IMR-90 (cell line): ENCODE results near the gene HOXB7. TPM values are rescaled to one million over a fixed set of nuclear protein-coding genes. Genes with fewer than 3 reads are reported as not detected.

Experiments used
- ATAC-seq: fragments of 200-7000 bp; cut with Tn5 transposase; 2 replicates; pipeline ENCODE4 v1.9.1; 2020; ENCODE audit warnings: low read depth, mild to moderate bottlenecking, moderate library complexity
- BruUV-seq: library from RNA; stranded (reverse); fragments of 400-500 nt; replicated peaks from 2 replicates; lab custom pipeline; 2021; lab: Mats Ljungman, UMichigan
- CTCF ChIA-PET: fragments of 300-600 bp; formaldehyde crosslinking; extraction: SDS; loops from one replicate; lab custom pipeline; 2021; ENCODE audit warnings: antibody characterized with exemption; lab: Yijun Ruan, JAX
- POLR2A ChIA-PET: fragments of 300-600 bp; sonication (Branson Sonifier 250); formaldehyde crosslinking; loops from one replicate; lab custom pipeline; 2022; ENCODE audit warnings: antibody characterized with exemption; ENCODE audit not compliant: unreplicated experiment; lab: Charles Lee
- DNase-seq: peaks from one replicate; pipeline ENCODE4 v3.0.0; 2013
- H2AFZ ChIP-seq: replicated peaks from 2 replicates; pipeline ENCODE3; 2013; ENCODE audit warnings: low read length, mild to moderate bottlenecking; ENCODE audit not compliant: poor library complexity
- H2AK5ac ChIP-seq: 2 replicates; pipeline ENCODE4 v1.6.1; 2013; ENCODE audit warnings: low read depth, low read length, inconsistent platforms
- H2AK9ac ChIP-seq: replicated peaks from 2 replicates; pipeline ENCODE3; 2013; ENCODE audit warnings: mild to moderate bottlenecking, low read depth, low read length, moderate library complexity; ENCODE audit not compliant: poor library complexity
- H2BK120ac ChIP-seq: 2 replicates; pipeline ENCODE4 v1.6.1; 2013; ENCODE audit warnings: low read depth, low read length, inconsistent platforms
- H2BK15ac ChIP-seq: 3 replicates; pipeline ENCODE4 v1.6.1; 2013; ENCODE audit warnings: low read depth, low read length, inconsistent platforms
- H2BK20ac ChIP-seq: 2 replicates; pipeline ENCODE4 v1.6.1; 2013; ENCODE audit warnings: low read depth, mild to moderate bottlenecking, inconsistent platforms, low read length, moderate library complexity
- H2BK5ac ChIP-seq: 2 replicates; pipeline ENCODE4 v1.6.1; 2013; ENCODE audit warnings: mild to moderate bottlenecking, low read depth, low read length, inconsistent platforms; ENCODE audit not compliant: poor library complexity, severe bottlenecking
- H3K14ac ChIP-seq: replicated peaks from 2 replicates; pipeline ENCODE4 v1.6.1; 2013; ENCODE audit warnings: low read depth, low read length, inconsistent platforms
- H3K18ac ChIP-seq: 2 replicates; pipeline ENCODE4 v1.6.1; 2013; ENCODE audit warnings: low read depth, low read length, control low read depth
- H3K23ac ChIP-seq: 2 replicates; pipeline ENCODE4 v1.6.1; 2013; ENCODE audit warnings: low read depth, low read length, inconsistent platforms
- H3K27ac ChIP-seq: 2 replicates; pipeline ENCODE4 v1.5.1; 2013; ENCODE audit warnings: mild to moderate bottlenecking, control low read depth, low read length; ENCODE audit not compliant: insufficient read depth
- H3K27me3 ChIP-seq: 2 replicates; pipeline ENCODE4 v1.6.1; 2013; ENCODE audit warnings: low read length; ENCODE audit not compliant: control insufficient read depth, insufficient read depth
- H3K36me3 ChIP-seq: 2 replicates; pipeline ENCODE4 v1.6.1; 2013; ENCODE audit warnings: low read length, mixed read lengths; ENCODE audit not compliant: control insufficient read depth, insufficient read depth
- H3K4ac ChIP-seq: 2 replicates; pipeline ENCODE4 v1.6.1; 2013; ENCODE audit warnings: low read depth, low read length, inconsistent platforms
- H3K4me1 ChIP-seq: 2 replicates; pipeline ENCODE4 v1.6.1; 2013; ENCODE audit warnings: low read length, mixed read lengths; ENCODE audit not compliant: control insufficient read depth, insufficient read depth
- H3K4me2 ChIP-seq: 2 replicates; pipeline ENCODE4 v1.6.1; 2013; ENCODE audit warnings: low read depth, mild to moderate bottlenecking, control low read depth, low read length, moderate library complexity
- H3K4me3 ChIP-seq: 2 replicates; pipeline ENCODE4 v1.5.1; 2013; ENCODE audit warnings: low read depth, mild to moderate bottlenecking, control low read depth, low read length, moderate library complexity; ENCODE audit not compliant: insufficient read depth
- H3K56ac ChIP-seq: 2 replicates; pipeline ENCODE4 v1.6.1; 2013; ENCODE audit warnings: low read length, inconsistent platforms; ENCODE audit not compliant: insufficient read depth; ENCODE audit errors: extremely low read depth
- H3K79me1 ChIP-seq, 2 experiments: 2 replicates each; pipeline ENCODE4 v1.6.1; 2013; ENCODE audit warnings: low read length in 2 of 2, inconsistent platforms in 1 of 2, low read depth in 1 of 2
- H3K9ac ChIP-seq: 2 replicates; pipeline ENCODE4 v1.6.1; 2013; ENCODE audit warnings: low read depth, low read length, control low read depth
- H3K9me1 ChIP-seq: 2 replicates; pipeline ENCODE4 v1.6.1; 2013; ENCODE audit warnings: low read length, inconsistent platforms; ENCODE audit not compliant: insufficient read depth
- H3K9me3 ChIP-seq: 2 replicates; pipeline ENCODE4 v1.6.1; 2013; ENCODE audit warnings: low read length; ENCODE audit not compliant: control insufficient read depth, insufficient read depth
- H4K20me1 ChIP-seq: 2 replicates; pipeline ENCODE4 v1.6.1; 2013; ENCODE audit warnings: low read length, inconsistent platforms; ENCODE audit not compliant: insufficient read depth
- H4K5ac ChIP-seq: 2 replicates; pipeline ENCODE4 v1.6.1; 2013; ENCODE audit warnings: mild to moderate bottlenecking, low read depth, low read length, control low read depth
- H4K8ac ChIP-seq, 2 experiments: 2 replicates each; pipeline ENCODE4 v1.6.1; 2013; ENCODE audit warnings: low read depth in 2 of 2, low read length in 2 of 2, control low read depth in 1 of 2, inconsistent platforms in 1 of 2
- H4K91ac ChIP-seq: 2 replicates; pipeline ENCODE4 v1.6.1; 2013; ENCODE audit warnings: low read depth, low read length, inconsistent platforms; ENCODE audit not compliant: insufficient read depth
- BHLHE40 ChIP-seq: fragments of 150-350 bp; IDR thresholded peaks from 2 replicates; pipeline ENCODE4 v1.6.1; 2016; ENCODE audit warnings: mild to moderate bottlenecking, low read depth, low read length
- CEBPB ChIP-seq: IDR thresholded peaks from 2 replicates; pipeline ENCODE4 v1.6.1; 2012; ENCODE audit warnings: low read depth, low read length, improper control_type of control experiment
- CHD1 ChIP-seq: IDR thresholded peaks from 2 replicates; pipeline ENCODE4 v1.6.1; 2012; ENCODE audit warnings: low read depth, low read length, improper control_type of control experiment
- FOS ChIP-seq: fragments of 150-350 bp; IDR thresholded peaks from 2 replicates; pipeline ENCODE4 v1.6.1; 2016; ENCODE audit warnings: low read depth, low read length
- MAFK ChIP-seq: IDR thresholded peaks from 2 replicates; pipeline ENCODE4 v1.6.1; 2012; ENCODE audit warnings: low read depth, low read length, improper control_type of control experiment
- MAZ ChIP-seq: IDR thresholded peaks from 2 replicates; pipeline ENCODE4 v1.6.1; 2012; ENCODE audit warnings: low read depth, mild to moderate bottlenecking, low read length, improper control_type of control experiment, moderate library complexity, borderline replicate concordance
- MXI1 ChIP-seq: IDR thresholded peaks from 2 replicates; pipeline ENCODE4 v1.6.1; 2012; ENCODE audit warnings: low read depth, mild to moderate bottlenecking, low read length, moderate library complexity, borderline replicate concordance
- NFE2L2 ChIP-seq: fragments of 150-350 bp; IDR thresholded peaks from 2 replicates; pipeline ENCODE4 v1.6.1; 2016; ENCODE audit warnings: low read depth, mild to moderate bottlenecking, low read length
- POLR2A ChIP-seq: IDR thresholded peaks from 2 replicates; pipeline ENCODE4 v1.6.1; 2012; ENCODE audit warnings: mild to moderate bottlenecking, low read depth, low read length
- RAD21 ChIP-seq: IDR thresholded peaks from 2 replicates; pipeline ENCODE4 v1.6.1; 2012; ENCODE audit warnings: low read length, improper control_type of control experiment
- RCOR1 ChIP-seq: IDR thresholded peaks from 2 replicates; pipeline ENCODE4 v1.6.1; 2012; ENCODE audit warnings: mild to moderate bottlenecking, low read length, improper control_type of control experiment; ENCODE audit not compliant: insufficient replicate concordance
- RFX5 ChIP-seq: IDR thresholded peaks from 2 replicates; pipeline ENCODE4 v1.8.0; 2012; ENCODE audit warnings: low read depth, mild to moderate bottlenecking, low read length, moderate library complexity
- SMC3 ChIP-seq: fragments of 150-350 bp; IDR thresholded peaks from 2 replicates; pipeline ENCODE4 v1.6.1; 2016; ENCODE audit warnings: low read depth, mild to moderate bottlenecking, antibody characterized with exemption, low read length, moderate library complexity
- WGBS, 2 experiments: methylation state at CpG; one replicate each; pipeline versions ENCODE4 v1.1.5 to v1.1.7; 2013; ENCODE audit warnings: missing lambda C conversion rate in 2 of 2; ENCODE audit not compliant: insufficient read length in 1 of 2; ENCODE audit errors: extremely low coverage in 2 of 2; 5-methylcytosine and 5-hydroxymethylcytosine counted together
- dilution Hi-C: fragments of 300-500 bp; cut with HindIII; formaldehyde crosslinking; loops from one replicate; pipeline ENCODE4 v1.14.3; 2018; ENCODE audit warnings: low sequenced_read_pairs; ENCODE audit not compliant: unreplicated experiment
- in situ Hi-C: fragments of 300-500 bp; cut with MboI; formaldehyde crosslinking; loops from 3 replicates; pipeline ENCODE4 v1.14.3; 2019; ENCODE audit warnings: low sequenced_read_pairs, inconsistent platforms, mixed read lengths
- intact Hi-C: fragments of 100-400 bp; cut with micrococcal nuclease; formaldehyde crosslinking; loops from 2 replicates; pipeline ENCODE4 v1.10.0; 2022
- polyA plus RNA-seq, 3 experiments: library from polyadenylated mRNA; depleted of rRNA; stranded (reverse); fragments of >200 nt; gene quantifications; 2 replicates each; pipeline ENCODE4 v1.2.3, GENCODE V29; 2012; ENCODE audit warnings: low replicate concordance in 1 of 3
- total RNA-seq: library from RNA; depleted of rRNA; stranded (reverse); fragments of >200 nt; gene quantifications from 2 replicates; pipeline ENCODE4 v1.2.3, GENCODE V29; 2012
- TF ChIP-seq, protein P1 (sequence below): fragments of 150-350 bp; IDR thresholded peaks from 2 replicates; pipeline ENCODE4 v1.6.1; 2017; ENCODE audit warnings: mild to moderate bottlenecking, antibody characterized with exemption, low read length, low read depth
- TF ChIP-seq, protein P2 (sequence below): conservative IDR thresholded peaks from 2 replicates; pipeline ENCODE4 v1.5.1; 2012; ENCODE audit warnings: mild to moderate bottlenecking, low read depth, low read length, improper control_type of control experiment
- TF ChIP-seq, protein P3 (sequence below): fragments of 150-350 bp; IDR thresholded peaks from 2 replicates; pipeline ENCODE4 v1.6.1; 2016; ENCODE audit warnings: low read depth, mild to moderate bottlenecking, low read length, moderate library complexity, borderline replicate concordance

The HOXB7 gene
- total and polyA plus RNA-seq, 2 of the 4 experiments (the other 2 are of a cell fraction), result 1.8 to 6.7 TPM

DNA sequence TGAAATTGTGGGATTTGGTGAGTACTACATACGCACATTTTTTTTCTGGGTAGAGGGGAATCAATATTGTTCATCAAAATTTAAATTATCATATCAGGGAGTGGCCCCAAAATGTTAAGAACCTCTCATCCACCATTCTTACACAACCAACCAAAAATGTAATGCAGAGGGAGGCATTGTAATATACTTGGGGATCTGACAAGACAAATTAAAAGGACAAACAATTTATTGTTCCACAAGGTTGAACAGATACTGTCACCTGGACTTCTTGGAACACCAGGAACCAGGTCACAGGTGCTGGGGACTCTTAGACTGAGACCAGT is 30.0 kb upstream of the HOXB7 start:
- Histone ChIP-seq H3K79me1 (no peaks in the 10 kb centered on the region), H4K8ac (no peak overlapping the region), H3K4me1 (no peaks in the 10 kb centered on the region), H3K4me2 (no peak overlapping the region), H3K18ac (no peak overlapping the region), H3K27me3 (peaks cover 99% of the 10 kb centered on the region), H2BK20ac (no peak overlapping the region), H3K27ac (no peak overlapping the region), H4K91ac (no peak overlapping the region), H3K23ac (no peak overlapping the region), H3K4me3 (no peak overlapping the region), H3K4ac (no peak overlapping the region), H3K9me3 (peaks cover 11% of the 10 kb centered on the region), H3K9me1 (no peaks in the 10 kb centered on the region), H4K20me1 (no peaks in the 10 kb centered on the region), H3K9ac (no peak overlapping the region), H2AK9ac (no peak overlapping the region), H4K5ac (no peak overlapping the region), H2BK15ac (no peak overlapping the region), H2AFZ (no peak overlapping the region), H3K14ac (no peak overlapping the region), H2AK5ac (no peak overlapping the region), H2BK120ac (no peak overlapping the region), H2BK5ac (no peak overlapping the region), H3K56ac (no peak overlapping the region), H3K36me3 (no peaks in the 10 kb centered on the region)
- ATAC-seq, result no peak
- no CpG with 5 or more reads among the region's 1 CpG for WGBS, 2 experiments
- dilution Hi-C loops (no loop called here), intact Hi-C loops (no loop called here), in situ Hi-C loops (loop anchor here (10.0 kb wide), 1 partner anchor 64 kb away; no protein-coding TSS in a partner anchor)
- ChIA-PET POLR2A (no interaction called here), CTCF (no interaction called here)
- BruUV-seq, result no TSS peak
- DNase-seq, result no peak
- TF ChIP-seq MXI1 (no peak), SMC3 (no peak), CHD1 (no peak), NFE2L2 (no peak), BHLHE40 (no peak), CEBPB (no peak), FOS (no peak), POLR2A (no peak), MAFK (no peak), RCOR1 (no peak), RFX5 (no peak), RAD21 (no peak), MAZ (no peak)
- TF ChIP-seq, protein P1, sequence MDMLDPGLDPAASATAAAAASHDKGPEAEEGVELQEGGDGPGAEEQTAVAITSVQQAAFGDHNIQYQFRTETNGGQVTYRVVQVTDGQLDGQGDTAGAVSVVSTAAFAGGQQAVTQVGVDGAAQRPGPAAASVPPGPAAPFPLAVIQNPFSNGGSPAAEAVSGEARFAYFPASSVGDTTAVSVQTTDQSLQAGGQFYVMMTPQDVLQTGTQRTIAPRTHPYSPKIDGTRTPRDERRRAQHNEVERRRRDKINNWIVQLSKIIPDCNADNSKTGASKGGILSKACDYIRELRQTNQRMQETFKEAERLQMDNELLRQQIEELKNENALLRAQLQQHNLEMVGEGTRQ, result no peak
- TF ChIP-seq, protein P2, sequence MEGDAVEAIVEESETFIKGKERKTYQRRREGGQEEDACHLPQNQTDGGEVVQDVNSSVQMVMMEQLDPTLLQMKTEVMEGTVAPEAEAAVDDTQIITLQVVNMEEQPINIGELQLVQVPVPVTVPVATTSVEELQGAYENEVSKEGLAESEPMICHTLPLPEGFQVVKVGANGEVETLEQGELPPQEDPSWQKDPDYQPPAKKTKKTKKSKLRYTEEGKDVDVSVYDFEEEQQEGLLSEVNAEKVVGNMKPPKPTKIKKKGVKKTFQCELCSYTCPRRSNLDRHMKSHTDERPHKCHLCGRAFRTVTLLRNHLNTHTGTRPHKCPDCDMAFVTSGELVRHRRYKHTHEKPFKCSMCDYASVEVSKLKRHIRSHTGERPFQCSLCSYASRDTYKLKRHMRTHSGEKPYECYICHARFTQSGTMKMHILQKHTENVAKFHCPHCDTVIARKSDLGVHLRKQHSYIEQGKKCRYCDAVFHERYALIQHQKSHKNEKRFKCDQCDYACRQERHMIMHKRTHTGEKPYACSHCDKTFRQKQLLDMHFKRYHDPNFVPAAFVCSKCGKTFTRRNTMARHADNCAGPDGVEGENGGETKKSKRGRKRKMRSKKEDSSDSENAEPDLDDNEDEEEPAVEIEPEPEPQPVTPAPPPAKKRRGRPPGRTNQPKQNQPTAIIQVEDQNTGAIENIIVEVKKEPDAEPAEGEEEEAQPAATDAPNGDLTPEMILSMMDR, result no peak
- TF ChIP-seq, protein P3, sequence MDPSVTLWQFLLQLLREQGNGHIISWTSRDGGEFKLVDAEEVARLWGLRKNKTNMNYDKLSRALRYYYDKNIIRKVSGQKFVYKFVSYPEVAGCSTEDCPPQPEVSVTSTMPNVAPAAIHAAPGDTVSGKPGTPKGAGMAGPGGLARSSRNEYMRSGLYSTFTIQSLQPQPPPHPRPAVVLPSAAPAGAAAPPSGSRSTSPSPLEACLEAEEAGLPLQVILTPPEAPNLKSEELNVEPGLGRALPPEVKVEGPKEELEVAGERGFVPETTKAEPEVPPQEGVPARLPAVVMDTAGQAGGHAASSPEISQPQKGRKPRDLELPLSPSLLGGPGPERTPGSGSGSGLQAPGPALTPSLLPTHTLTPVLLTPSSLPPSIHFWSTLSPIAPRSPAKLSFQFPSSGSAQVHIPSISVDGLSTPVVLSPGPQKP, result no peak
